Middle frontal gyrus (tissue), 1 donor: ENCODE measurements around the gene TAC1.
"Not testable (repeated sequence)": the region's sequence is repeated elsewhere in the genome, so short reads cannot be mapped to it uniquely, and the experiment has no call there.

Experiments
- DNase-seq: peaks from one replicate; pipeline ENCODE4 v3.0.0-alpha.2; 2015; ENCODE audit warnings: low spot score; ENCODE audit errors: extremely low spot score

The TAC1 gene, protein sequence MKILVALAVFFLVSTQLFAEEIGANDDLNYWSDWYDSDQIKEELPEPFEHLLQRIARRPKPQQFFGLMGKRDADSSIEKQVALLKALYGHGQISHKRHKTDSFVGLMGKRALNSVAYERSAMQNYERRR

DNA sequence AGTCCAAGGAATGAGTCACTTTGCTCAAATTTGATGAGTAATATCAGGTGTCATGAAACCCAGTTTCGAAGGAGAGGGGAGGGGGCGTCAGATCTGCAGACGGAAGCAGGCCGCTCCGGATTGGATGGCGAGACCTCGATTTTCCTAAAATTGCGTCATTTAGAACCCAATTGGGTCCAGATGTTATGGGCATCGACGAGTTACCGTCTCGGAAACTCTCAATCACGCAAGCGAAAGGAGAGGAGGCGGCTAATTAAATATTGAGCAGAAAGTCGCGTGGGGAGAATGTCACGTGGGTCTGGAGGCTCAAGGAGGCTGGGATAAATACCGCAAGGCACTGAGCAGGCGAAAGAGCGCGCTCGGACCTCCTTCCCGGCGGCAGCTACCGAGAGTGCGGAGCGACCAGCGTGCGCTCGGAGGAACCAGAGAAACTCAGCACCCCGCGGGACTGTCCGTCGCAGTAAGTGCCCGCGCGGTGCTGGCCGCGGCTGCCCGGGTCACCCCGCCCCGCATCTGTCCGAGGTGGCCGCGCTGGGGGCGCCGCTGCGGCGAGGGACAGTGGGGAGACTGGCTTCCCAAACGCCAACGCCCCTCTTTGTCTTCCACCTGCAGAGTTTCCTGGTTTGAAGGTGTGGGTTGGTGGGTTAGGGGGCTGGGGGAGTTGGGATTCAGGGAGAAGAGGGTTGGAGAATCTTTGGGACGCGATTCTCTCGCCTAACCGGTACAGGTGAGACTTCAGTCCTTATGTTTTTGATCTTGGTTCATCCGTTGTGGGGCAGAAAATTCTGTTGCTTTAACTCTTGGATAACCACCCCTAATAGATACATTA, at the start of gene TAC1:
TAC1 (plus strand) TSS at position 351 of the 829 bp plus-strand sequence. CDS start 527 bp downstream, outside the sequence.
- DNase-seq, result no peak

DNA sequence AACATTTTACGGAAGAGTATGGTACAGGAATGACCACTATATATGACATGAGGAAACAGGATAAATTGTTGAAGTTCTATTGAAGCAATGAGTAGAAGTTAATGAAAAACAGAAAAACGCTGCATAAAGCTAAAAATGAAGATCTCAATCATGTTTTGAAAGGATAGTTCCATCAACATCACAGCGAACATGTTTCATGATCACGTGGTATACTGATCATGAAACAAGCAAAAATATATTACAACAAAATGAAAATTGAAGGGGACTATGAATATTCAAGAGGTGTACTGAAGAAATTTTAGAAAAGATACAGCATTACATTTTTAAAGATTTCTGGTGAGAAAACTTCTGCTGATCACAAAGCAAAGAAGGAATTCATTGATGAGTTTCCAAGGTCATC, 45.9 kb upstream of the TAC1 start:
- no peak for DNase-seq

DNA sequence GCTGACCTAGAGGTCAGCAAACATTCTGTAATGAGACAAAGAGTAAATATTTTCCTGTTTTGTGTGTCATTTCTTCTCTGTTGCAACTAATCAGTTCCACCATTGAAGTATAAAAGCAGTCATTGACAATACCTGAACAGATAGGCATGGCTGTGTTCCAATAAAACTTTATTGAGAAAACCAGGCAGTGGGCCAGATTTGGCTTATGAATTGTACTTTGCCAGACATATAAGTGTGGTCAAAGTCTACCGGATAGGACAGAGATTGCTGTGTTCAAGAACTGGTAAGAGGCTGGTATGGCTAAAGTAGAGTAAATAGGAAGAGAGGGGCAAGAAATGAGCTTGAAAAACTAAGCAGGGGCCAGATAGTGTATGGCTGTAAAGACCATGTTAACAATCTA, 38.3 kb upstream of the TAC1 start:
- DNase-seq, result no peak

DNA sequence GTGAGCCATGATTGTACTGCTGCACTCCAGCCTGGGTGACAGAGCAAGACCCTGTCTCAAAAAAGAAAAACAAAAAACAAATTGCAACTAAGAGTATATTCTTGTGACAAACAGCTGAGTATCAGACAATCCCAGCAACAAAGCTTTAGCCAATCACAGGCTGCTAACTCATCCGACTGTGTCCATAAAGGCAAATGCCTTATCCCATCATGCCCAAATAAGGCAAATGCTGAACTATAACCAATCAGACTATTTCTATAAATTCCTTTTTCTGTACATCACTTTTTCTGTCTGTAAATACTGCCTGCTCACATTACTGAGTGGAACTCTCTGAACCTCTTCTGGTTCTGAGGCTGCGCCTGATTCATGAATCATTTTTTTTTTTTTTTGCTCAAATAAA, 37.5 kb upstream of the TAC1 start:
- no peak for DNase-seq

DNA sequence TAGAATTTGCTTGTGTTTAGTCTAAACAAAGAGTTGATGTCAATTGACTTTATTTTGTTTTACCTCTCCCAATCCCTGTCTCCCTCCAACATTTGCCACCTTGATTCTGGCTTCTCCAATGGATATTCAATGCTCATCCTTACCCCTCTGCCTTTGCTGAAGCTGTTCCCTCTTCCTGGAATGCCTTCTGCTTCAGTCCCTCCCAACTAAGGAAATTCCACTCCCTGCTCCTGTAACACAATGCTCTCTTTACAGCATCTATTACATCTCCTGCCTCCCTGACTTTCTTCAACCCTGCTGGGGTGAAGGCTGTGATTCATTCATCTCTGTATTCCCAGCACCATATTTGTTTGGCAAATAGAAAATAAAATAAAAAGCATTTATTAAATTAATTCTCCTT, 34.5 kb upstream of the TAC1 start:
- no peak for DNase-seq

DNA sequence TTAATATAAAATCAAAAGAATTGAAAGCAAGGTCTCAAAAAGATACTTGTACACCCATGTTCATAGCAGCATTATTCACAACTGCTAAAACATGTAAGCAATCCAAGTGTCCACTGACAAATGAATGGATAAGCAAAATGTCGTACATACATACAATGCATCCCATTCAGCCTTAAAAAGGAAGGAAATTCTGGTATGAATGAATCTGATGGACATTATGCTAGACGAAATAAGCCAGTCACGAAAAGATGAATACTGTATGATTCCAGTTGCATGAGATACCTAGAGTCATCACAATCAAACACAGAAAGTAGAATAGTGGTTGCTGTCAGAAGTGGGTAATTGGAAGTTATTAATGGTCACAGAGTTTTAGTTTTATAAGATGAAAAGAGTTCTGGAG, 9.5 kb upstream of the TAC1 start:
- DNase-seq, result no peak

DNA sequence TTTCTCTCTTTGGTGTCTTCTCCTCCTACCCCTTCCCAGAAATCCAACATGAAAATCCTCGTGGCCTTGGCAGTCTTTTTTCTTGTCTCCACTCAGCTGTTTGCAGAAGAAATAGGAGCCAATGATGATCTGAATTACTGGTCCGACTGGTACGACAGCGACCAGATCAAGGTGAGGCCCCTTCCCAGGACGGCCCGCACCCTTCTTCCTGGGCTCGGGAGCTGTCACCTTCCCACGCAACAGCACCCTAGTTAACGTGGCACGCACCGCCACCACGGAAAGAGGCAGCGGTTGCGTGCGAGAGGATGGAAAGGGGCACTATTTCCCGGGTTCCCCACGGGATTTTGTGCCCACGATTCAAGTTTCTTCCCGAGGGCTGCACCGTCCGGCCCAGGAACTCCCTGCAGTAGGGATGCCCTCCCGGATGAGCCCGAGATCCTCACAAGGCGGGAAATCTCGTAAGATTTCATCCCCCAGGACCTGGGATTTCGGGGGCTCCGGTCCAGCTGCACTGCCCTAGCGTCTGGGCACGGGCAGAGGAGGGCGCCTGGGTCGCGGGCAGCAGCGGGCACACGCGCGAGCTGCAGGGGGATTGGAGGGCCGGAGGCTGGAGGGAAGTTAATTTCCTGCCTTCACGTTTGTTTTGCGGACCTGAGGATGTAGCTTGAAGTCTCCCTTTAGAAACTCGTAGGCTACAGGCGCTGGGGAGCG, 834 bp downstream of the TAC1 start:
- DNase-seq, result no peak

DNA sequence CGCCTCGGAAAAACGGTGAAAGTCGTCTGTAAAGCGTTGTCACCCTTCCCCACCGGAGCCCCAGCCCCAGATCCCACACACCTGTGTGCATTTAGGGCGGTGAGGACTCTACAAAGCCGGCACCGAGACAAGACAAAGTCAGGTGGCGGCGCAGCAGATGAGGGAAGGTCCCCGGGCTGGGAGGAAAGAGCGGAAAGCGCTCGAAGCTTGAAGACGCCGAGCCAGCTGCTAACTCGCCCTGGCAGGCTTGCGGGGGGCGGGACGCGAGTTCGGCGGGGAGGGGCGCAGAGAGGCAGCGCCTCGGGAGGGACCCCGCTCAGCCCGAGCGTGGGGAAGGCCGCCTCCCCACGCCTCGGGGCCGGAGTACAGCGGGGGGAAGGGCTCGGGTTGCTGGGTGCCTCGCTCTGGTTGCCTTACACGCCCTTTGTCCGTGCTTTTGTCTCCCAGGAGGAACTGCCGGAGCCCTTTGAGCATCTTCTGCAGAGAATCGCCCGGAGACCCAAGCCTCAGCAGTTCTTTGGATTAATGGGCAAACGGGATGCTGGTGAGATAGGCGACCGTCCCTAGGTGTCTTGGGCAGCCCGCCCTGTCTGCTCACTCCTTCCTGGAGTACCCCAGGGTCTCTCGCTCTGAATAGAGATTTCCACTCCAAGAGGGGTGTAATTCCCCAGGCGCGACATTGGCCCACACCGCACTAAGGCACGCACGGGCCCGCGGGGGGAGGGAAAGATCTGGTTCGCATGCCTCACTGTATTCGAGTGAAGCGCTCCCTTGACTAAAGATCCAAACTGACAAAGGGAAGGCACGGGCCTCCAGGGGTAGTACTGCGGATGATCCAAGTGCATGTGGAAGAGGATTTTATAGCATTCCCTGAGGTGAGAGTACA, 1.6 kb downstream of the TAC1 start:
- DNase-seq, result no peak

DNA sequence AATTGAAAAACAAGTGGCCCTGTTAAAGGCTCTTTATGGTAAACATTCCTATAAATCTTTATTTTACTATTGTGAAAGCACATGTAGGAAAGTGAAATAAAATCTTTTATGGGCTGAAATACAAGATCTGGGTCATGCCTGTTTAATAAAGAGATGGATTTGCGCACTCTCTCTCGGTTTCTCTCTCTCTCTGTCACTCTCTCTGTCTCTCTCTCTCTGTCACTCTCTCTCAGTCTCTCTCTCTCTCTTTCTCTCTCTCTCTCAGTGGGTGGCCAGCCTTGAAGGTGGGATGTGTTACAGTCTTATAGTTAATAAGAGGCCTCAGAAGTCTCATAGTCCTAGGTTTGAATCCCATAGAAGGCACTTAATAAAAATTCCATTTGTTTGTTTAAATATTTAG, 2.4 kb downstream of the TAC1 start:
- DNase-seq, result no peak

DNA sequence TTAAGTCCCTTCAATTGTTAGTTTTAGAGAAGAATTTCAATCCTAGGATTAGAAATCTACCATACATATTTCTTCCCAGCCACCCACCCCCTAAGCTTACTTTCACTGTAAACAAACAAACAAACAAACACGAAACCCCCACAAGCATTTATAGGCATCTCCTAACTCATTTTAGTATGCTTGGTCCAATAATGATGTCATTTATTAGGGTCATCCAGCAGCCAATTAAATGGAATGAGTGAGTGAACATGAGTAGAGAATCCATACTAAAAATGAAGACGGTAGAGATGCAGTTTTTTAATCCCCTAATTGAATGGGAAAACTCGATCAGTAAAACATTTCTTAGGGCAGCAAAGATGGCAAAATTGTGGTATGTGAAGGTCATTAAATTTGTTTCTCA, 3.2 kb downstream of the TAC1 start:
- DNase-seq, result no peak

DNA sequence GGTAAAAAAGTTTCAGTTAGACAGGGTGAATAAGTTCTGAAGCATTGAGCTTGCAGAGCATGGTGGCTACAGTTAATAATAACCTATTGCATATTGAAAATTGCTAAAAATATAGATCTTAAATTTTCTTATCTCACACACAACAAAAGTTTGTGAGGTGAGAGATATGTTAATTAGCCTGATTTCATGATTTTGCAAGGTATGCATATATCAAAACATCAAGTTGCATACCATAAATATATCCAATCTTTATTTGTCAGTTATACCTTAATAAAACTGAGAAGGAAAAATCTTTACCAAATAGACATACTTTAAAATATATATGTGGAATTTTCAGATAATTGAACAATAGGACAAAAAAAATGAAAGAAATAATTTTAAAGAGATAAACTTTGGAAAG, 16.6 kb downstream of the TAC1 start:
- DNase-seq, result no peak

DNA sequence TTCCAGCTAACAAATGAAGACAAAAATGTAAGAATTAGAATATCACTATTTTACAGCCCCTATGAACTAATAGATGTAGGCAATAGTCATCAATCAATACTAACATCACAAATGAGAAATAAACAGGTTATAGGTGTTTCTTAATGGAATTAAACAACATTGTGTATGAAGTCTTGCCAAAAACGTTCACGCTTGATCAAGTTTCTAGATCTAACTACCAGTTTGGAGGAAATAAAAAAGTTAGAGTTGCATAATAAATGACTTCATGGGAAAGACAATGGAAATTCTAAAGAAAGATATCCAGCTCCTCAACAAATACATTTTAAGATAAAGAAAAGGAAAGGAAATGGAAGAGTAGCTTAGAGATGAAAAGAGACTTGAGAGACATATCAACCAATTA, 19.7 kb downstream of the TAC1 start:
- no peak for DNase-seq

DNA sequence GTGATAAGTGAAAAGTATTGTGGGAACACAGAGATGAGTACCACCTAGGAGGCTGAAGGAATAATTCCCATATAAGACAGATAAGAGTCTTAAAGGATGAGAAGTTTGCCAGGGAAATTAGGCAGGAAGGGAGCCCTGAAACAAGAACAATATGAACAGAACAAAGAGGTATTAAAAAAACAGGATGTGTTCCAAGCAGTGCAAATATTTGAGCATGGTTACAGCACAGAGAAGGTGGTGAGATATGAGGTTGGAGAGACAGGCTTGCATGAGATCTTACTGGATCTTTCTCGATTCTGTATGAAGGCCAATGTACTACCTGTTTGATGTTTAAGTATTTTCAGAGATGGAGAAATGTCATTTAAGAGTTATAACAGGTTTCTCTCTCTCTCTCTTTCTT, 20.3 kb downstream of the TAC1 start:
- DNase-seq, result no peak

DNA sequence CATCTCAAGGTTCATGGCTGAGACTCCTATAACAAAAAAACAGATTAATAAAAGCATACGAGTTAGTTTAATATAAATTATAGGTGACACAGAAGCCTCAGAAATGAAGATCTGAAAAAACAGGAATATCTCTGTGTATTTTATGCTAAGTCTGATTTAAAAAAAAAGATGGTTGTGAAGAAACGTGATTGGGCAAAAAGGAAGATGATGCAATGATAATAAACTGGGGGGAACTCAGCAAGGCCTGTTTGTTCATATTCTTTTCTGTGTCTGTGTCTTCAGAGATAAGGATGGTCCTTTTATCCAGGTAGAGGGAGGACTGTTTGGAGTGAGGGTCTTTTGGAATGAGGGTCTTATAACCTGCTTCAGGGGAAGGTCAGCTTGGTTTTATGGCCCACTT, 25.9 kb downstream of the TAC1 start:
- no peak for DNase-seq

DNA sequence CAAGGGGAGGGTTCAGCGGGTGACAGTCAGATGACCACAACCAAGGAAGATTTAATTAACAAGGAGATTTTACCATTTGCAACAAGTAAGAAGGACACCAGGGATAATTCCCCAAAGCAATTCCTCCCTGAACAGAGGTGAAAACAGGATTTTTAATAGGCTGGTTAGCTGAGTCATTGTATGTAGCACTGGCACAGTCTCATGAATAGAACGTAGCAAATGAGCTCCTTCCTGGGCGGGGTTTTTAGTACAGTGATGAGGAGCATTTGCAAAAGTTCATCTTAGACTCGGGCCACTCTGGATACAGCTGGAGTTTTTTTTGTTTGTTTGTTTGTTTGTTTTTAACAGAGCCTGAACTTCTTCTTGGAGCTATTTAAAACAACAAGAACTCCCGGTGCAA, 39.0 kb downstream of the TAC1 start:
- DNase-seq, result no peak

DNA sequence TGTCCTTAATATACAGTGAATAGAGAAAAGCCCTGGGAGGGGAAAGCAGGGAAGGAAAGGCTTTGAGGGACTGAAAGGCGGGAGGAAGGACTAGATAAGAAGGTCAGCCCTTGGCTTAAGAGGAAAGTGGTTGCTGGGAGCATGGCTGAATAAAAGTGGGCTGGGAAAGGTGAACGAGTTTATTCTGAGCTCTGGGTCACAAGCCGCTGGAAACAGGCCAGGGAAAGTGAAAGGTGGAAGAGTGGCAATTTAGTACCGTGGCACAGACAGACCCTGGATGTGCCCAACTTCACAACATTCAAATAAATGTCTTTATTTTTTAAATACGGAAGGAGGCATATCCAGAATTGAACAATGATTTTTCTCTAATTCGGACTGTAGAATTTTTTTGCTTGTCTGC, 39.7 kb downstream of the TAC1 start:
- no peak for DNase-seq

DNA sequence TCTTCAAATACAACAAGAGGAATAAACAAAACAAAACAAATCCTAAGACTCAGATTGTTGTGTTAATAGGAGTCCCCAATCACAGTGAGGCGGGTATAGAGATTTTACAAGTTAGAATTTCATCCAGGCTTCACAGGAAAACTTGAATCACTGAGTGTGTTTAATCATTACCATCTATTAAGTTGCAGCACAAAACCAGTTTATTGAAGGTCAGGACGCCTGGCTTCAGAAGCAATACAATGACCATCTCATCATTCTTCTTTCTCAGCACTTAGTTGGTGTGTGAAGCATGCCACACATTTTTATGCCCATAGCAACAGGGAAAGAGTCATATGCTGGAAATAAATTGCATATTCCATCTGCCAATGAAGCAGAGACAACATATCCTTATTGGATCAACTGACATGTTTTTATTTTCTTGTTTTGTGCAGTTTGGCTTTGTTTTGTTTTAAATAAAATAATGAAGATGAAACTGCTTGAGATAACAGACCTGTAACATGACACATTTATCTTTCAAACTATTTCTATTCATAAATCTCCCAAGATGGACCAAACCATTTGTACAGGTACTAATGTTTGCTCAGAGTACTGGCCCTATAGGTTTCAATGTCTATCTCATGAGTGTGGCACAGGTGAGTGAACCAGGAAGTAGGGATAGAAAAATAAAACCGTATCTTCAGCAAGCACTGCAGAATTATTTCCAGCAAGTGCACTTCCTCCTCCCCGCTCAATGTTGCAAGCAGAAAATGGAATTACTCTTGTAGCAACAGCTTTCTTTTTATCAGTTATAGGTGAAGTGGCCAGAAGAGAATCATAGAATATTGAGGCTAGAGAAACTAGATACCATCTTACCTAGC, 40.4 kb downstream of the TAC1 start:
- DNase-seq, result no peak

DNA sequence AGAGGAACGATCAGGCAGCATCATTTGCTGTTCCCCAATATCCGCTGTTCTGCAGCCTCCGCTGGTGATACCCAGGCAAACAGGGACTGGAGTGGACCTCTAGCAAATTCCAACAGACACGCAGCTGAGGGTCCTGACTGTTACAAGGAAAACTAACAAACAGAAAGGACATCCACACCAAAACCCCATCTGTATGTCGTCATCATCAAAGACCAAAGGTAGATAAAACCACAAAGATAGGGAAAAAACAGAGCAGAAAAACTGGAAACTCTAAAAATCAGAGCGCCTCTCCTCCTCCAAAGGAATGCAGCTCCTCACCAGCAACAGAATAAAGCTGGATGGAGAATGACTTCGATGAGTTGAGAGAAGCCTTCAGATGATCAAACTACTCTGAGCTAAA, 54.5 kb downstream of the TAC1 start:
- DNase-seq, result not testable (repeated sequence)
